ENCODE data around the gene UBB.

- TF ChIP-seq EZH2phosphoT487 (IDR thresholded peaks at IDR 0.05; ENCODE audit: insufficient read depth, low read depth), result no peak
- no peak for TF ChIP-seq EZH2 (IDR thresholded peaks at IDR 0.05; ENCODE audit: insufficient read depth, poor library complexity, severe bottlenecking)
Measured at GRCh38 chr17:16428098-16428882, 47.4 kb downstream of the UBB start.

All from GM23248 (cell line).